GM18526 (cell line): ENCODE data around the gene GALE.

ENCODE experiments used
- POLR2A ChIP-seq: IDR thresholded peaks from 3 replicates; pipeline ENCODE4 v1.6.1; 2011; ENCODE audit not compliant: insufficient read length; ENCODE audit errors: extremely low read depth

The GALE gene

GRCh38 chr1:23800400-23801337 lies at the start of gene GALE:
TSS of gene GALE (minus strand) at chr1:23800754. CDS start at chr1:23799007, 1,747 bp downstream.
- TF ChIP-seq POLR2A = peak; percentile 83

GRCh38 chr1:23848673-23849616 lies 48.4 kb upstream of the GALE start:
- TF ChIP-seq POLR2A = no peak

GRCh38 chr1:23845163-23845562 lies 44.6 kb upstream of the GALE start:
- no peak for TF ChIP-seq POLR2A

GRCh38 chr1:23843644-23844043 lies 43.1 kb upstream of the GALE start:
- no peak for TF ChIP-seq POLR2A

DNA sequence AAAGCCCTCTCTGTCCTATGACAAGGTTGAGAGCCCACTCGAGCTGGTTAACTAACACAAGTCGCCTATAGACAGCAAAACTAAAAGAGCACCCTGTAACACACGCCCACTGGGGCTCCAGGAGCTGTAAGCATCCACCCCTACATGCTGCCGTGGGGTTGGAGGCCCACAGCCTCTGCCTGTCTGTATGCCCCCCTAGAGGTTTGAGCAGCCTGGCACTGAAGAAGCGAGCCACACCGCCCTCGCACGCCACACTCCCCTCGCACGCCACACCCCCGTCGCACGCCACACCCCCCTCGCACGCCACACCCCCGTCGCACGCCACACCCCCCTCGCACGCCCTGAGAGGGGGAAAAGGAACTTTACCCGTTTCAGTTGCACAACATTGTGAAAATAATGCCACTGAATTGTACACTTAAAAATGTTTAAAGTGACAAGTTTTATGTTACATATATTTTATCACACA lies 37.9 kb upstream of the GALE start:
- TF ChIP-seq POLR2A = no peak

- no peak for TF ChIP-seq POLR2A
Observed at GRCh38 chr1:23837908-23838307, 37.4 kb upstream of the GALE start.

DNA sequence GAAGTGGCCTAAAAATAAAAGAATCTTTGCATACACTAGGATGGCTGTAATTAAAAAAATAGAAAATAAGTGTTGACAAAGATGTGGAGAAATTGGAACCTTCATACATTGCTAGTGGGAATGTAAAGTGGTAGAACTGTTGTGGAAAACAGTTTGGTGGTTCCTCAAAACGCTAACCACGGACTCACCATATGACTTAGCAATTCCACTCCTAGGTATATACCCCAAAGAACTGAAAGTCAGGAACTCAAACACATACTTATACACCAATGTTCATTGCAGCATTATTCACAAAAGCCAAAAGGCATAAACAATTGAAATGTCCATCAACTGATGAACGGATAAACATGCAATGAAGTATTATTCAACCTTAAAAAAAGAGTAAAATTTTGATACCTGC lies 35.5 kb upstream of the GALE start:
- TF ChIP-seq POLR2A = no peak

DNA sequence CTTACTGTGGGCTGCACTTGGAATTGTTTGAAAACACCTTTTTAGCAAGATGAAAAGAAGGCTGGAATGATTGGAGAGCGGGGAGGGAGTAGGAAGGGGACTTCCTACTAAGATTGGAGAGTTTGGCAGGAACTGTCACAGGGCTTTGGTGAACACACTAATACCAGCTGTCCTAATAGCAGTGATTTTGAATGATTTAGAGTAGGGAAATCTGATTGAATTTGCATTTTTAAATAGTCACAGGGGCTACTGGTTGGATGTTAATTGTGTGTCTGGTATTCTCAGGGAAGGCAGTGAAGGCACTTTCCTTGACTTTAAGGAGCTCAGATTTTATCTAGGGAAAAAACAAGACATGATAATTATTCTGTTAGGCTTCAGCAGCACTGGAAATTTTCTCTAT lies 27.2 kb upstream of the GALE start:
- no peak for TF ChIP-seq POLR2A

DNA sequence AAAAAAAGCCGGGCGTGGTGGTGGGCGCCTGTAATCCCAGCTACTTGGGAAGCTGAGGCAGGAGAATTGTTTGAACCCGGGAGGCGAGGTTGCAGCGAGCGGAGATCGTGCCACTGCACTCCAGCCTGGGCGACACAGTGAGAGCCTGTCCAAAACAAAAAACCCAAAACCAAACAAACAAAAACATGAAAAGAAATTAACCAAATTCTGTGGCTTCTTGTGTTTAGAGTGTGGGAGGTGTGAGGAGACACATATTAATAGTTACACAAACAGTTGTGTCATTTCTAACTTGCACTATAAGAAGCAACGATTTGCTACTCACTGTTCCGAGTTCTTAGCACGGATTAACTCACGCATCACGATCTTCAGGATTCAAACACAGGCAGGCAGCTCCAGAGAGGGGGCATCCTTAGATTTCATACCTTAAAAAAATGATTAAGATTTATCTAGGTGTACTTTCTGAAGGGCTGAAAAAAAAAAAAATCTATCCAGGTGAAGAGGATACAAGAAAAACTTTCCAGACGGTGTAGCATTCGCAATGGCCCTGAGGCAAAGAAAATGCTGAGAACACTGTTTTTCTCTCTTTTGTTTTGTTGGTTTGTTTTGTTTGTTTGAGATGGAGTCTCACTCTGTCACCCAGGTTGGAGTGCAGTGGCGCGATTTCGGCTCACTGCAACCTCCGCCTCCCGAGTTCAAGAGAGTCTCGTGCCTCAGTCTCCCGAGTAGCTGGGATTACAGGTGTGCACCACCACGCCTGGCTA lies 25.4 kb upstream of the GALE start:
- no peak for TF ChIP-seq POLR2A

DNA sequence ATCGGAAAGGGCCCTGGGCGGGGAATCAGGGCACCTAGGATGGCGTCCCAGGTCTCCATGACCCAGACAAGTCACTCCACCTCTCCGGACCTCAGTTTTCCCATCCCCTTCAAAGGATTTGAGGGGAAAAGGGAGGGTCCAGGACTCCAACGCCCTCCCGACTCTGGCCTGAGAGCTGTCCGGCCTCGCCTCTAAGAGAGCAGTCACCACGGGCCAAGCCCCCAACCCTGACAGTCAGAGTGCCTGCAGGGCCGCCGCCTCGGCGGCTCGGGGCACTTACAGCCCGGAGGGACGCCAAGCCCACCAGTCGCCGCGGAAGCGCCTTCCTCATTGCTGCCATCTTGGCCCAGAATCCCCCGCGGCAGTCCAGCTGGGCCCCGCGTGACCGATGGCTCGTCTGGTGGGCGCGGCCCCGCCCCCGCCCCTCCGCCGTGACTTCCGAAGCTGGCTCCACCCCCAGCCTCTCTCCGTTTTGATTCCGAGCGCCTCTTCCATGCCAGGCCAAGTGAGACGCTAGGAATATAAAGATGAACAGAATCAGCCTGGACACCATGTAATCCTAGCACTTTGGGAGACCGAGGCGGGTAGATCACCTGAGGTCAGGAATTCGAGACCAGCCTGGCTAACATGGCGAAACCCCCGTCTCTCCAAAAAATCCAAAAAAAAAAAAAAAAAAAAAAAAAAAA lies 24.7 kb upstream of the GALE start, which contains the start of gene HMGCL:
HMGCL (minus strand) TSS at position 354 of the 686 bp plus-strand sequence; CDS start at position 340, 14 bp downstream.
- peak; percentile 94 for TF ChIP-seq POLR2A

DNA sequence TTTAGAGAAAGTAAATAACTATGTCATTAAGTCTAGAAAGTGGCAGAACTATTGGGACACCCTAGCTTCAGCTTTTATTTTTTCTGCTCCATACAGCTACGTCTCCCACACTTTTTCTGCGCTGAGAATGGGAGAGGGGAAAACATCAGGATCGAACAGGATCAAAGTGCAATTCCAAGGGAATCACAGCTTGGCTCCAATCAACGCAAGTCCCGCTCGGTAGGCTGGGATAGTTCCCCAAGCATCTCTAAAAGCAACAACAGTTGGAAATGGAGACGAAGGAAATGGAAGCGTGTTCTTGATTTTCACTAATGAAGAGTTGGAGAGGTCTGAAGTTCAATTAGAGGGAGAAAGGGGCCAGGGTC lies 24.1 kb upstream of the GALE start:
- no peak for TF ChIP-seq POLR2A

DNA sequence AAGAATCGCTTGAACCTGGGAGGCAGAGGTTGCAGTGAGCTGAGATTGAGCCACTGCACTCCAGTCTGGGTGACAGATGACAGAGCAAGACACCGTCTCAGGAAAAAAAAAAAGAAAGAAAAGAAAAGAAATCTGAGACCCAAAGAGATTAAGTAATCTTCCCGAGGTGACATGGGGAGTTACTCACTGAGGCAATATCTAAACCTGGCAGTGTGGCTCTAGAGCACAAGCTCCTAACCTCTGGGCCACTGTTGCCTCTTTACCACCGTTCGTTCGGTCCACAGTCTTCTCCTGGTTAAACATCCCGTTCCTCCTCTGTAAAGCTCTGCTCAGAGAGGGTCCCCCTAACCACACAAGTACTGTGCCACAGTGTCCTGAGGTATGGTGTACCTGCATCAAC lies 23.2 kb upstream of the GALE start:
- TF ChIP-seq POLR2A = no peak

DNA sequence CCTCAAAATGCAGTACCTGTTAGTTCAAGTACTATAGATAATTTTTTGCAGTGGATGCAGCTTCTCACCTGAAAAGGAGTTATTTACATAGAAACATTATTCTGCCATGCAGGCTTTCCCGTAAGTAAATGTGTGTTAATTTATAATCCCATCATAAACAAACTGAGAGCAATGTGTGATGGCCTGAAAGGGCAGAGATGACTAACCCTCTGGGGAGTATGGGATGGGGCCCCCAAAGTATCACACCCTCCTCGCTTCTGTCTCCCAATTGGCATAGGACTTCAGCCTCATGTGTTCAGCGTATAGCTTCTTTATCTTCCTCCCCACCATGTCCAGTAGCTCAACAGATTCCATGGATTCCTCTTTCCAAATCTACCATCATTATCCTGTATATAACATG lies 17.1 kb upstream of the GALE start:
- no peak for TF ChIP-seq POLR2A

DNA sequence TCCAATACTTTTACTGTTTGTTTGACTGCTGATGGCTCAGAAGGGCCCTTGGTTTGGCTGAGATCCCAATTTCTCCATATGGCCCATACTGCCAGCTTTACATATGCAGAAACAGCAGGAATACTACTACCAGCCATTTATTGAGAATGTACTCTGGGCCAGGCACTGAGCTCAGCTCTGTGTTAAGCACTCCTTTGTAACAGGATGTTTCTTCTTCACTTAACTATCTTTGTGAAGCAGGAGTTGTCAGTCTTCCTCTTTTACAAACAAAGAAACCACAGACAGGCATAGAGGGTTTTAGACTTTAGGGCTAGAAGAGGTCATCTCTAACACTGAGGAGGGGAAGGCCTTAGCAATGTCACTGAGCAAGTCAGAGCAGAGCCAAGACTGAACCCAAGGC lies 16.4 kb upstream of the GALE start:
- no peak for TF ChIP-seq POLR2A
